A673 (cell line): ENCODE data around the gene ZNF280A.

Experiments used
- EZH2 ChIP-seq: fragments of 200-600 bp; sonication (generic); IDR thresholded peaks from 2 replicates; pipeline ENCODE4 v1.6.1; 2017; ENCODE audit warnings: borderline replicate concordance, low read depth, mild to moderate bottlenecking, mixed read lengths, antibody characterized with exemption, low read length; ENCODE audit not compliant: poor library complexity, severe bottlenecking
- TF ChIP-seq, protein P1 (sequence below): fragments of 300-800, 200-600 bp; sonication (generic); conservative IDR thresholded peaks from 2 replicates; pipeline ENCODE4 v1.5.1; 2017; ENCODE audit warnings: low read depth, mild to moderate bottlenecking, antibody characterized with exemption, low read length, moderate library complexity, mixed read lengths

DNA sequence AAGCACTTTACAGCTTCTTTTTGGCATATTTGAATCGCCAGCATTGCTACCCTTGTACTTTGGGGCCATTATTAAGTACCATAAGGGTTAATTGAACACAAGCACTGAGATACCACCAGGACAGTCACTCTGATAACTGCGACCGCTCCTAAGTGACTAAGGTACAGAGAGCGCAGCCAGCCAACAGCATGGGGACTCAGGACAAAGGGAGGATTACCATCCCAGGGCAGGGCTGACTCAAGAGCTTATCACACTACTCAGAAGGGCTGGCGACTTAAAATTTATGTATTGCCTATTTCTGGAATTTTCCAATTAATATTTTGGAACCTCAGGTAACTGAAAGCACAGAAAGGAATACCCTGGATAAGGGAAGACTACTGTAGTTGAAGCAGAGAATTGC, 479 bp downstream of the ZNF280A start:
- TF ChIP-seq, protein P1, sequence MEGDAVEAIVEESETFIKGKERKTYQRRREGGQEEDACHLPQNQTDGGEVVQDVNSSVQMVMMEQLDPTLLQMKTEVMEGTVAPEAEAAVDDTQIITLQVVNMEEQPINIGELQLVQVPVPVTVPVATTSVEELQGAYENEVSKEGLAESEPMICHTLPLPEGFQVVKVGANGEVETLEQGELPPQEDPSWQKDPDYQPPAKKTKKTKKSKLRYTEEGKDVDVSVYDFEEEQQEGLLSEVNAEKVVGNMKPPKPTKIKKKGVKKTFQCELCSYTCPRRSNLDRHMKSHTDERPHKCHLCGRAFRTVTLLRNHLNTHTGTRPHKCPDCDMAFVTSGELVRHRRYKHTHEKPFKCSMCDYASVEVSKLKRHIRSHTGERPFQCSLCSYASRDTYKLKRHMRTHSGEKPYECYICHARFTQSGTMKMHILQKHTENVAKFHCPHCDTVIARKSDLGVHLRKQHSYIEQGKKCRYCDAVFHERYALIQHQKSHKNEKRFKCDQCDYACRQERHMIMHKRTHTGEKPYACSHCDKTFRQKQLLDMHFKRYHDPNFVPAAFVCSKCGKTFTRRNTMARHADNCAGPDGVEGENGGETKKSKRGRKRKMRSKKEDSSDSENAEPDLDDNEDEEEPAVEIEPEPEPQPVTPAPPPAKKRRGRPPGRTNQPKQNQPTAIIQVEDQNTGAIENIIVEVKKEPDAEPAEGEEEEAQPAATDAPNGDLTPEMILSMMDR, result no peak
- TF ChIP-seq EZH2, result no peak
